ENCODE data around the gene RNF44.

The RNF44 gene

DNA sequence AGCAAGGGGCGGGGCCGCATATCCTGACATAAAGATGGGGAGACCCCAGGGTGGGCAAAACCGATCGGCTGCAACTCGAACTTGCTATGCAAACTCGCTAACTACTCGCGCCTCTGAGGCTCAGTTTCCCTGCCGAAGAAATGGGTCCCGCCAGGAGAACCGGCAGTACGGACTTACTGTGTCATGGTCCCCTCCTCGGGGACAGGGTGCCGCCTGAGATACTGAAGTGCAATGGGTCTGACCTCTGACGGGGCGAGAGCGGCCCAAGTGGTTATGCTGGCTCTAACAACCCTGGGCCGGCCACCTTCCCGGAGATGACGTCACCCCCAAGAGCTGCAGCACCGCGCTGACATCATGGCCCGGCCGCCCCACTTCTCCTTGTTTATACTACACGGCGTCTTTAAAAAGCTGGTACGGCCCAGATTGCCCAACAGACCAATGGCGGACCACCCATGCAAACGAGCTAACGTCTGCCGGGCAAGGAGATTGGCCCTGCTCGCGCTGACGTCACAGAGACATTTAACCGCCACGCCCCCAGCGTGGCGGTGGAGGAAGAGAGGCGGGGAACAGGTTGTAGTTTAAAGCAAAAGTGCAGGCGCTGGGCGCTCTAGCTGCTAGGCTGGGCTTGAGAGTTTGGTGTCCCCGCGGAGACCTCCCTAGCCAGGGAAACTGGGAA, 490 bp upstream of the RNF44 start:
- Mint-ChIP-seq H3K27ac (ENCODE audit: low read depth) (peak overlapping the region; percentile 97), H3K4me1 (peaks cover 81% of the 10 kb centered on the region)

DNA sequence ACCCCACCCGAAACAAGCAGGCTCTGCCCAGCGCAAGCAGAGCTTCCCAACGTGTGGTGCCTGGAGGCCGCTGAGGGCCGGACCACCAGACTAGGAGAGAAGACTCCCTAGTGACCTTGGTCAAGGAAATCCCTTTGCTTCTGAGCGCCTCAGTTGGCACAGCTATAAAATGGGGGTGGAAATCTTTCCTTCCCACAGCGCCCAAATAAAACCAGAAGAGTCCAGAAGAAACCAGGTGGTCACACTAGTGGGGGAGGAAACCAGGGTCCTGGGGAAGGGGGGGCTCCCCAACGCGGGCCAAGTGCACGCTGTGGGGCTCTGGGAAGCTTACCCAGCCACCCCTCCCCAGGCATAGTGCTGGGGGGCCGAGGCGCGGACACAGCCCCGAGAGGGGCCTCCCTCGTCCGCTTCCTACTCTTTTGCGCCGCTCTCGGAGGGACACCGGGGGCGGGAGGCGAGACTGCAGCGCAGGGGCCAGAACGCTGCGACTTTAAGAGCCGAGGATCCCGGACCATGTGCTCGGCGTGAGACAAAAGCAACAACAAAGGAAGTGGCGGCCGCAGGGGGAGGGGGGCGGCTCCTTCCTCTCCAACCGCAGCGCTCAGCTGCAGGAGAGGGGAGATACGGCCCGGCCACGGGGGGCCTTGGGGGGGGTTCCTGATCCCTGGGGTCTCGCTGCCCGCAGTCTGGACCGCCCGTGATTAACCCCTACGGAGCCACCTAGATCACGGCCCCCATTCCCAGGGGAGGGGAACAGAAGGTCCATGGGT, 885 bp downstream of the RNF44 start:
- peaks cover 45% of the 10 kb centered on the region for H3K36me3 Mint-ChIP-seq (ENCODE audit: insufficient read depth)
- peak; percentile 35 for ATAC-seq (replicated peaks; ENCODE audit: extremely low read depth, poor library complexity, severe bottlenecking)
- H3K27ac Mint-ChIP-seq (ENCODE audit: low read depth) = peak overlapping the region; percentile 97
- no peaks in the 10 kb centered on the region for H3K27me3 Mint-ChIP-seq
- peaks cover 68% of the 10 kb centered on the region for H3K4me1 Mint-ChIP-seq
- H3K9me3 Mint-ChIP-seq = no peaks in the 10 kb centered on the region
- DNase-seq (ENCODE audit: low spot score in 2 of 2) = peak; percentile 70 to 79
- H3K4me3 Mint-ChIP-seq = peak overlapping the region; percentile 92

More for the DNA sequence above, 490 bp upstream of the RNF44 start:
- H3K27me3 Mint-ChIP-seq = no peaks in the 10 kb centered on the region
- peak overlapping the region; percentile 92 for H3K4me3 Mint-ChIP-seq
- peak; percentile 76 for ATAC-seq (replicated peaks; ENCODE audit: extremely low read depth, poor library complexity, severe bottlenecking)
- peaks cover 46% of the 10 kb centered on the region for H3K36me3 Mint-ChIP-seq (ENCODE audit: insufficient read depth)
- H3K9me3 Mint-ChIP-seq = no peaks in the 10 kb centered on the region
- DNase-seq (ENCODE audit: low spot score in 2 of 2) = peak; percentile 91 to 97

DNA sequence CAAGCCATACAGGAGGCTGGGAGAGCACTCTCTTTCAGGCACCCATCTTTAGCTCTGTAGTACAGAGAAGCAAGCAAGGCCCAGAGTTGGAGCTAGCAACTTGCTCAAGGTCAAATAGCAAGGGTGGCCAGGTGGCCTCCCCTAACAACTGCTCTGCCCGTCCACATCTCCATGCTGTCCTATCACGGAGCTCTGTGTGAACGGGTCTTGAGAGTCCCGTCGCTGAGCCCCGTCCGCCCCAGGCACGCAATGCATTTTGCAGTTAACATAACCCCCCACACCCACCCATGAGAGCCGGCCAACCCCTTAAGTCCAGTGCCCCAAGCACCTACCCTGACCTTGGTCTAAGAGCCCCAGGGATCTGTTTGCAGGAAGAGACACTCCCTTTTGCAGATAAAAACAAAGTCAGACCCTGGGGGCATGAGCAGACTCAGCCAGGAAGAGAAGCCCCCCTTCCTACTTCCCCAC, 1.5 kb downstream of the RNF44 start:
- ATAC-seq (replicated peaks; ENCODE audit: extremely low read depth, poor library complexity, severe bottlenecking) (no peak), DNase-seq (ENCODE audit: low spot score in 2 of 2) (no peak)
- H3K36me3 Mint-ChIP-seq (ENCODE audit: insufficient read depth) = peaks cover 51% of the 10 kb centered on the region
- H3K27me3 Mint-ChIP-seq = no peaks in the 10 kb centered on the region
- H3K4me1 Mint-ChIP-seq = peaks cover 66% of the 10 kb centered on the region
- H3K4me3 Mint-ChIP-seq = peak overlapping the region; percentile 92
- H3K9me3 Mint-ChIP-seq = no peaks in the 10 kb centered on the region
- H3K27ac Mint-ChIP-seq (ENCODE audit: low read depth) = peak overlapping the region; percentile 97

DNA sequence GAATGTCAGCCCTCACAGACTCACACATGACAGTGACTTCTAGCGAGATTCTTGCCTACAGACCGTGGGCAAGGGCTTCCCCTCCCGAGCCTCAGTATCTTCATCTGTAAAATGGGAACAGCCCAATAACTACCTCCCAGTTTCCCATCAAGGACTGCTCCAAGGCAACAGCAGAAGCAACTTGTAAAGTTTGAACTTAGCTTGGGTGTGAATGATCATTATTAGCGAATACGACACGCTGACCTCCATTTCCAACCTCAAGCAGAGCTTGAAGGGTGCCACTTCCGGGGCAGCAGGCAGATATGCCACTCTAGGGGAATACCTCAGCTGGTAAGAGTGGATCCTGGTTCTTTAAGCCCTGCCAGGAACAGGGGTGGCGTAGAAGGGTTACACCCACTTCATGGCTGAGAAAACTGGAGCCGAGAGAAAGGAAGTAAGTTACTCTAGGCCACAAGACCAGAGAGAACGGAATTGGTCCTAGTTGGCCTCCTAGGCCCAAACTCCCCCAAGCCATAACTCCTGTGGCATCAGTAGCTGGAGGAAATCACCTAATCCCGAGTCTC, 2.0 kb downstream of the RNF44 start:
- DNase-seq (ENCODE audit: low spot score in 2 of 2) = no peak
- no peak for ATAC-seq (replicated peaks; ENCODE audit: extremely low read depth, poor library complexity, severe bottlenecking)
- peaks cover 61% of the 10 kb centered on the region for H3K4me1 Mint-ChIP-seq

DNA sequence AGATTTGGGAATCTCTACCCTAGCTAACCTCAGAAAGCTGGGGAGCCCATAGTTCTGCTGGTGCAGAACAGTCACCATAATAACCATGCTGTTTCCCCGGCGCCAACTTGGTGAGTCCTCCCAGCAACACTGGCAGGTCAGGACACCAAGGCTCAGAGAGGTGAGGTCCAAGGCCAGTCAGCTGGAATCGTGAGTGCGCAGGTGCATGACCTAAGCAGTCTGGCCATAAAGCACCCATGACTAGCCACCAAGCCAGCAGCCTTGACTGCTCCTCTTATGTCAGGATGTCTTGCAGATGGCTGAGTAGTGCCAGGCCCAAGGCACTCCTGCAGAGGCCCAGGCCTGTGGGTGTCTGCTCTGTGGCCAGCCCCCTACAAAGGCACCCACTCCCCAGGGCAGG, 2.6 kb downstream of the RNF44 start:
- H3K27ac Mint-ChIP-seq (ENCODE audit: low read depth) = peak overlapping the region; percentile 97
- DNase-seq (ENCODE audit: low spot score in 2 of 2) (no peak), ATAC-seq (replicated peaks; ENCODE audit: extremely low read depth, poor library complexity, severe bottlenecking) (no peak)
- H3K36me3 Mint-ChIP-seq (ENCODE audit: insufficient read depth) = peaks cover 57% of the 10 kb centered on the region
- H3K27me3 Mint-ChIP-seq = no peaks in the 10 kb centered on the region
- peak overlapping the region; percentile 92 for H3K4me3 Mint-ChIP-seq
- H3K9me3 Mint-ChIP-seq = no peaks in the 10 kb centered on the region
- H3K4me1 Mint-ChIP-seq = peaks cover 61% of the 10 kb centered on the region

More for the DNA sequence above, 2.0 kb downstream of the RNF44 start:
- H3K9me3 Mint-ChIP-seq = no peaks in the 10 kb centered on the region
- H3K27me3 Mint-ChIP-seq = no peaks in the 10 kb centered on the region
- H3K27ac Mint-ChIP-seq (ENCODE audit: low read depth) = peak overlapping the region; percentile 97
- H3K4me3 Mint-ChIP-seq = peak overlapping the region; percentile 92
- peaks cover 52% of the 10 kb centered on the region for H3K36me3 Mint-ChIP-seq (ENCODE audit: insufficient read depth)

DNA sequence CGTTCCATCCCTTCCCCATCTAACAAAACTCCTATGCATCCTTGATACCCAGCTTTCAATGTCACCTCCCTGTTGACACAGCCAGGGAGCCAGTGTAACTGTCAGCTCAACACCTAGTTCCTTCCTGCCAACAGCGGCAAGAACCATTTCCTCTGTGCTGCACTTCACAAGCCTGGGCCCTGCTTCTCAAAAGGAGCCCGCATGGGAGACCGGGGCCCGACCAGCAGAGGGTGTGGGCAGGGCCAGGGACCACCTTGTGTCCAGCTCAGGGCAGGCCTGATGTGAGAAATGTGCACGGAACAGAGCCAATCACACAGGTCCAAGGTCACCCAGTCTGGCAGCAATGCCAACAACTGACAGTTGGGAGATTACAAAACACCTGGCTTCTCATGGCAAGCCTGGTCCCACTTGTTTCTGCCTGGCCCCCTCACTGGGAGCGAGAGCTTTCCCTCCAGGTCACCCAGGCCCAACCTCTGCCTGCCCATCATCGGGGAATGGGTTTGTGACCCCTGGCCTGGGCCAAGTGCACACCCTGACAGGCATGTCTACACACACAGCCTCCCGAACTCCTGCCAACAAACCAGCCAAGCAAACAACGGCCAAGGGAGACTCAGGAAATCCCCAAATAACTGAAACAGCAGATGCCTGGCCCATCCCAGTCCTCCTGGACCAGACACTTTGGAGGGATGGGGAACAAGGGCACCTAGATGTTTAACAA, 3.1 kb downstream of the RNF44 start:
- DNase-seq (ENCODE audit: low spot score in 2 of 2) (peak in 1 of 2 donors; percentile 51), ATAC-seq (replicated peaks; ENCODE audit: extremely low read depth, poor library complexity, severe bottlenecking) (no peak)
- peaks cover 59% of the 10 kb centered on the region for H3K4me1 Mint-ChIP-seq
- H3K4me3 Mint-ChIP-seq = peak overlapping the region; percentile 92
- H3K9me3 Mint-ChIP-seq = no peaks in the 10 kb centered on the region
- peak overlapping the region; percentile 97 for H3K27ac Mint-ChIP-seq (ENCODE audit: low read depth)
- H3K36me3 Mint-ChIP-seq (ENCODE audit: insufficient read depth) = peaks cover 60% of the 10 kb centered on the region
- no peaks in the 10 kb centered on the region for H3K27me3 Mint-ChIP-seq

DNA sequence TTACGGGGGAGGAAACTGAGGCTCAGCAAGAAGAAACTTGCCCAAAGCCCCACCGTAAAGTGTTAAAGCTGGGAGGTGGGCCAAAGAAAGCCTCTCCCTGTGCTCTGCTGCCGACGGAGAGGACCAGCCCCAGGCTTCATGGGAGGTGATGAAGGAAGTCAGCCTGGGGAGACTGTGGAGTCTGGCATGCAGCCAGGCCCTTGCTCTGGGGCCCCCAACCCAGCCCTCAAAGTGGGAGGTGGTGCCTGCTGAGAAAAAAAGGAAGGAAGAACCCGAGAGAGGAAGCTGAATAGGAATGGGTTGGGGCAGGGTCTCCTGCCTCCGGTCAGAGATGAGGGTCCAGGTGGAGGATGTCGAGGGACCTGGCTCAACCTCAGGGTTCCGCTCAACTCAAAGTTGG, 3.8 kb downstream of the RNF44 start:
- DNase-seq (ENCODE audit: low spot score in 2 of 2) (no peak), ATAC-seq (replicated peaks; ENCODE audit: extremely low read depth, poor library complexity, severe bottlenecking) (no peak)
- Mint-ChIP-seq H3K4me3 (peak overlapping the region; percentile 92), H3K27ac (ENCODE audit: low read depth) (peak overlapping the region; percentile 97), H3K4me1 (peaks cover 56% of the 10 kb centered on the region), H3K27me3 (no peaks in the 10 kb centered on the region), H3K9me3 (no peaks in the 10 kb centered on the region), H3K36me3 (ENCODE audit: insufficient read depth) (peaks cover 62% of the 10 kb centered on the region)

DNA sequence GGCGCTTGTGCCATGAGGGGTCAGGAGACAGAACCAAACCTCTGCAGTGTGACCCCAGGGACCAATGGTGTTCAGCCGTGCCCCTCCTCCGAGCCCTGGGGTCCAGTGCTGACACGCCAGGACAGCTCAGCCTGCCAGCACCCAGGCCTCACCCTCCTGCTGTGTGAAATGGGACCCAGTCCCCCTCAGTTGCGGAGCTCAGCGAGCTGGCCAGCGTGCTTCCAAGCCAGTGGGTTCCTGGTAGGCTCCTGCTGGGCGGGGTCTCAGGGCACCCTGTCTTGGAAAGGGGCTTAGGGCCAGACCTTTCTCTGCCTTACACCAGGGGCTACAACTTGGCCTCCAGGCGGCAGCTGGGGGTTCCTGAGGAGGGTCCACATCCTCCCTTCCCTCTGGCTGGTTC, 4.4 kb downstream of the RNF44 start:
- H3K4me1 Mint-ChIP-seq = peaks cover 54% of the 10 kb centered on the region
- no peak for ATAC-seq (replicated peaks; ENCODE audit: extremely low read depth, poor library complexity, severe bottlenecking)
- peaks cover 65% of the 10 kb centered on the region for H3K36me3 Mint-ChIP-seq (ENCODE audit: insufficient read depth)
- H3K9me3 Mint-ChIP-seq = no peaks in the 10 kb centered on the region
- peak overlapping the region; percentile 97 for H3K27ac Mint-ChIP-seq (ENCODE audit: low read depth)
- H3K4me3 Mint-ChIP-seq = peak overlapping the region; percentile 92
- DNase-seq (ENCODE audit: low spot score in 2 of 2) = no peak
- no peaks in the 10 kb centered on the region for H3K27me3 Mint-ChIP-seq

DNA sequence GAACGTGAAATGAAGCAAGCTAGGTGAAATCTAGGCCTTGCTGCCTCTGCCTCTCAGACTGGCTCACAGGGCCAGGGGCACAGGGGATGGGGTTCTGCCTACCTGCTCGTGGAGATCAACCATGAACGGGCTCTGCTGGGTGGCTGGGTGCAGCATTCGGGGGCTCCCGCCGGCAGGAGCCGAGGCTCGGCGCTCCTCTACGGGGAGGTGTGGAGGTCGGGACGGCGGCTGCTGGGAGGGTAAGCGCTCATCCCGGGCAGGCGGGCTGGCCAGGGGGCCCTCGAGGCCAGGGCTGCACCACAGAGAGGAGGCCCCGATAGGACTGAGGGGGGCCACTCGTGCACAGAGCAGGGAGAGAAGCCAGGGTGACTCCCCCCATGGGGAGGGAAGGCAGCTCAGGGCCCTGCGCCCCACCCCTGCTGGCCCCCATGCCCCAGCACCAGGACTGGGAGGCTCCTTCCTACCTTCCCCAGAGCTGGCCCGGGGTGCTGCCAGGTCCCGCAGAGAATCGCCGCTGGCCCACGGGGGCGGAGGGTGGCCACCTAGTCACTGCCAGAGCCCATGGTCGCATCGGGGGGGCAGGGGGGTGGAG, 5.2 kb downstream of the RNF44 start:
- no peak for ATAC-seq (replicated peaks; ENCODE audit: extremely low read depth, poor library complexity, severe bottlenecking)
- Mint-ChIP-seq H3K36me3 (ENCODE audit: insufficient read depth) (peaks cover 62% of the 10 kb centered on the region), H3K4me3 (peak overlapping the region; percentile 83), H3K27ac (ENCODE audit: low read depth) (peak overlapping the region; percentile 95), H3K9me3 (no peaks in the 10 kb centered on the region), H3K4me1 (peaks cover 52% of the 10 kb centered on the region), H3K27me3 (no peaks in the 10 kb centered on the region)
- DNase-seq (ENCODE audit: low spot score in 2 of 2) = no peak

DNA sequence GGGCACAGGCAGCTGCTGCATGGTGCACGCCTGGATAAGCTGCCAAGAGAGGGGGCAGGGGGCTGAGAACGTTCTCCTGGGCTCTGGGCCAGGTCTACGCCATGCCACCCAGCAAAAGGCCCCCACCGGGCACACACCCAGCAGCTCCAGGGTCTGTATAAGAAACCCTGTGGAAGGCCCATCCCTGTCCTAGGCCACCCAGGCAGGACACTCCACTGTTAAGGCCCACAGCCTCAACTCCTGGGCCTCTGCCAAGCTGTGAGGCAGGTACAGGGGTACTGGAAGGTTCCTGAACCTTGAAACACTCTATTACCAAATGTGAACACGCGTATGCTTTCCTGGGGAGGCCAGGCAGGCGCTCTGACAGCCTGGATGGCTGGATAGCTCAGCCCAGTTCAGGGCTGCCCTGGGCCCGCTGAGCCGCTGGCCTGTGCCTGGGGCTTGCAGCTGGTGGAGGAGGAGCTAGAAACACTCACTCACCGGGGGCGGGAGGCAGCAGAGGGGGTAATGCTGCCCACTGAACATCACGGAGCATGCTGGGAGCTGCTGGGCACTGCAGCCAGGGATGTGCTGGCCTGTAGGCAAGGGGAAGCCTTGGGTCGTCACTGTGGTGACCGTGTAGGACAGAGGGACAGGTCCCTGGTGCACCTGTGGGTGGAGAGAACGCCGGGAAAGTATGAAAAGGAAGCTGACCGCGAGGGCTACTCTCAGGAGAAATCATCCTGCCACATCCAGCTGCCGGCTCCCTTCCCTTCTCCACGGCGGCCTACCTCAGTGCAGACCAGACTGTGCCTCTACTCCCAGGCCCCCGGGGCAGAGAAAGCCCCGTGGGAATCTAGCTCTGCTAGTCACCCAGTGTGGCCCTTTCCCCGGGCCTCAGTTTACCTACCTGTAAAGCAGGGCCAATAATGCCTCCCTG, 6.0 kb downstream of the RNF44 start:
- Mint-ChIP-seq H3K4me3 (peak overlapping the region; percentile 83), H3K27me3 (no peaks in the 10 kb centered on the region), H3K4me1 (peaks cover 52% of the 10 kb centered on the region), H3K27ac (ENCODE audit: low read depth) (peak overlapping the region; percentile 95), H3K9me3 (no peaks in the 10 kb centered on the region), H3K36me3 (ENCODE audit: insufficient read depth) (peaks cover 60% of the 10 kb centered on the region)
- DNase-seq (ENCODE audit: low spot score in 2 of 2) (no peak), ATAC-seq (replicated peaks; ENCODE audit: extremely low read depth, poor library complexity, severe bottlenecking) (no peak)

DNA sequence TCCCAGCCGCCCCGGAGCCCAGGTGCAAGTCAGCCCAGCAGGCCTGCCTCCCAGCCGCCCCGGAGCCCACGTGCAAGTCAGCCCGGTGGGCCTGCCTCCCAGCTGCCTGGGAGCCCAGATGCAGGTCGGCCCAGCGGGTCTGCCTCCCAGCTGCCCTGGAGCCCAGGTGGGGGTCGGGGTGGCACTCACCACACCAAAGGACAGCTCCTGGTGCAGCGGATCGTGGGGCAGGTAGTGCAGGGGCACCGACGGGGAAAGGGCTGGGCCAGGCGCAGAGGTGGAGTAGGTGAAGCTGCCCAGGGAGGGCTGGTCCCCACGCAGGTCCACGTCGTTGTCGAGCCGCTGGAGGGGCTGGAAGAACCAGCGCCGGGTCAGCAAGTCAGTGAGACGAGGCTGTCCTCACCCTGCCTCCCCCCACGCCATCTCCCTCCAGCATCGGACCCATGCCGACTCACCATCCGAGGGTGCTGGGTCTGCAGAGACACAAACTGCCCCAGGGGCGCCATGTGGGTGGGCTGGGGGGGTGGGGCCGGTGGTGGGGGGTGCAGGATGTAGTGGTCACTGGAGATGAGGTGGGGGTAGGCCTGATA, 6.7 kb downstream of the RNF44 start:
- ATAC-seq (replicated peaks; ENCODE audit: extremely low read depth, poor library complexity, severe bottlenecking) (no peak), DNase-seq (ENCODE audit: low spot score in 2 of 2) (peak in 1 of 2 donors; percentile 15)
- Mint-ChIP-seq H3K36me3 (ENCODE audit: insufficient read depth) (peaks cover 55% of the 10 kb centered on the region), H3K9me3 (no peaks in the 10 kb centered on the region), H3K27me3 (no peaks in the 10 kb centered on the region), H3K4me1 (peaks cover 47% of the 10 kb centered on the region), H3K4me3 (peak overlapping the region; percentile 83), H3K27ac (ENCODE audit: low read depth) (peak overlapping the region; percentile 95)
